ENCODE data around the gene SQOR.

- TF ChIP-seq EZH2 (IDR thresholded peaks at IDR 0.05) (no peak), MAX (IDR thresholded peaks at IDR 0.05) (no peak), FOSL1 (IDR thresholded peaks at IDR 0.05; ENCODE audit: low read depth) (no peak)
- TF ChIP-seq, protein P1, sequence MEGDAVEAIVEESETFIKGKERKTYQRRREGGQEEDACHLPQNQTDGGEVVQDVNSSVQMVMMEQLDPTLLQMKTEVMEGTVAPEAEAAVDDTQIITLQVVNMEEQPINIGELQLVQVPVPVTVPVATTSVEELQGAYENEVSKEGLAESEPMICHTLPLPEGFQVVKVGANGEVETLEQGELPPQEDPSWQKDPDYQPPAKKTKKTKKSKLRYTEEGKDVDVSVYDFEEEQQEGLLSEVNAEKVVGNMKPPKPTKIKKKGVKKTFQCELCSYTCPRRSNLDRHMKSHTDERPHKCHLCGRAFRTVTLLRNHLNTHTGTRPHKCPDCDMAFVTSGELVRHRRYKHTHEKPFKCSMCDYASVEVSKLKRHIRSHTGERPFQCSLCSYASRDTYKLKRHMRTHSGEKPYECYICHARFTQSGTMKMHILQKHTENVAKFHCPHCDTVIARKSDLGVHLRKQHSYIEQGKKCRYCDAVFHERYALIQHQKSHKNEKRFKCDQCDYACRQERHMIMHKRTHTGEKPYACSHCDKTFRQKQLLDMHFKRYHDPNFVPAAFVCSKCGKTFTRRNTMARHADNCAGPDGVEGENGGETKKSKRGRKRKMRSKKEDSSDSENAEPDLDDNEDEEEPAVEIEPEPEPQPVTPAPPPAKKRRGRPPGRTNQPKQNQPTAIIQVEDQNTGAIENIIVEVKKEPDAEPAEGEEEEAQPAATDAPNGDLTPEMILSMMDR (IDR thresholded peaks at IDR 0.05 in 2 of 3, conservative IDR thresholded peaks at IDR 0.05 in 1 of 3; ENCODE audit: borderline replicate concordance in 1 of 3, insufficient read depth in 1 of 3, low read depth in 2 of 3, low read length in 2 of 3), result no peak
Measured at GRCh38 chr15:45585069-45585791, 49.6 kb upstream of the SQOR start.
